GM23338 (cell line): ENCODE results near the gene SLC51A. TPM values are rescaled to one million over a fixed set of nuclear protein-coding genes. Genes with fewer than 3 reads are reported as not detected.

Experiments
- ATAC-seq: fragments of 200-7000 bp; cut with Tn5 transposase; 3 replicates; pipeline ENCODE4 v1.9.1; 2020
- DNase-seq: peaks from one replicate; pipeline ENCODE4 v3.0.0-alpha.2; 2015; ENCODE audit warnings: low spot score
- H2AFZ ChIP-seq: fragments of 200-600 bp; sonication (generic); 2 replicates; pipeline ENCODE4 v1.8.0; 2016; ENCODE audit warnings: antibody characterized with exemption, mild to moderate bottlenecking, moderate library complexity
- H3F3A ChIP-seq: fragments of 200-600 bp; sonication (generic); replicated peaks from 2 replicates; pipeline ENCODE4 v1.8.0; 2017; ENCODE audit warnings: antibody characterized with exemption, mixed run types, low read depth
- H3K27ac ChIP-seq: fragments of 200-600 bp; sonication (generic); 2 replicates; pipeline ENCODE4 v1.6.1; 2016; ENCODE audit warnings: low read depth
- H3K27me3 ChIP-seq: fragments of 200-600 bp; sonication (generic); 2 replicates; pipeline ENCODE4 v1.8.0; 2016; ENCODE audit warnings: mild to moderate bottlenecking, mixed run types, moderate library complexity; ENCODE audit not compliant: insufficient read depth
- H3K36me3 ChIP-seq: fragments of 200-600 bp; sonication (generic); 2 replicates; pipeline ENCODE4 v1.8.0; 2016; ENCODE audit warnings: mild to moderate bottlenecking; ENCODE audit not compliant: insufficient read depth
- H3K4me1 ChIP-seq: fragments of 200-600 bp; sonication (generic); 2 replicates; pipeline ENCODE4 v1.8.0; 2016; ENCODE audit warnings: mild to moderate bottlenecking, moderate library complexity; ENCODE audit not compliant: insufficient read depth
- H3K4me2 ChIP-seq: fragments of 200-600 bp; sonication (generic); 2 replicates; pipeline ENCODE4 v1.7.1; 2017; ENCODE audit warnings: mixed run types
- H3K4me3 ChIP-seq: fragments of 200-600 bp; sonication (generic); 2 replicates; pipeline ENCODE4 v1.6.1; 2016; ENCODE audit warnings: mixed run types
- H3K79me2 ChIP-seq: fragments of 200-600 bp; sonication (generic); replicated peaks from 2 replicates; pipeline ENCODE4 v1.8.0; 2017; ENCODE audit warnings: mild to moderate bottlenecking; ENCODE audit not compliant: insufficient read depth
- H3K9me2 ChIP-seq: fragments of 200-600 bp; sonication (generic); 2 replicates; pipeline ENCODE4 v1.8.0; 2017; ENCODE audit not compliant: insufficient read depth
- H4K20me1 ChIP-seq: fragments of 200-600 bp; sonication (generic); replicated peaks from 2 replicates; pipeline ENCODE4 v1.8.0; 2017; ENCODE audit warnings: mild to moderate bottlenecking; ENCODE audit not compliant: insufficient read depth
- H3K27ac Mint-ChIP-seq: 2 replicates; pipeline ENCODE4 v1.8.0; 2020; ENCODE audit warnings: inconsistent platforms, mild to moderate bottlenecking, moderate library complexity, mixed read lengths
- H3K27me3 Mint-ChIP-seq: 3 replicates; pipeline ENCODE4 v1.8.0; 2022; ENCODE audit warnings: low read depth, mild to moderate bottlenecking, moderate library complexity, mixed read lengths, inconsistent platforms; ENCODE audit not compliant: insufficient read depth, poor library complexity
- H3K36me3 Mint-ChIP-seq: 3 replicates; pipeline ENCODE4 v1.8.0; 2021; ENCODE audit warnings: low read depth, mild to moderate bottlenecking, inconsistent platforms, moderate library complexity, mixed read lengths
- H3K4me1 Mint-ChIP-seq: 3 replicates; pipeline ENCODE4 v1.8.0; 2020; ENCODE audit warnings: mild to moderate bottlenecking, inconsistent platforms, mixed read lengths
- H3K4me3 Mint-ChIP-seq: 3 replicates; pipeline ENCODE4 v1.8.0; 2021; ENCODE audit warnings: moderate library complexity, mild to moderate bottlenecking, inconsistent platforms, mixed read lengths
- H3K9me3 Mint-ChIP-seq: 3 replicates; pipeline ENCODE4 v1.8.0; 2020; ENCODE audit warnings: moderate library complexity, mild to moderate bottlenecking, inconsistent platforms, mixed read lengths
- CREB1 ChIP-seq: fragments of 250-450 bp; sonication (Bioruptor Pico); IDR thresholded peaks from 2 replicates; pipeline ENCODE4 v1.5.0; 2020; ENCODE audit warnings: low read depth, mild to moderate bottlenecking, moderate library complexity
- CTCF ChIP-seq, 2 experiments: fragments of 200-600 bp in 1 of 2; sonication (generic) in 1 of 2; conservative IDR thresholded peaks; 2 replicates each; pipeline versions ENCODE4 v1.5.1 to v1.6.1; 2016 to 2017; ENCODE audit warnings: antibody characterized with exemption in 2 of 2, low read depth in 2 of 2, mild to moderate bottlenecking in 2 of 2, moderate library complexity in 1 of 2
- ETS1 ChIP-seq: IDR thresholded peaks from 2 replicates; pipeline ENCODE4 v1.6.1; 2016; ENCODE audit warnings: antibody characterized with exemption
- EZH2phosphoT487 ChIP-seq: fragments of 200-600 bp; sonication (generic); IDR thresholded peaks from one replicate; pipeline ENCODE4 v1.8.1; 2018; ENCODE audit warnings: antibody characterized with exemption; ENCODE audit not compliant: unreplicated experiment
- JUNB ChIP-seq: IDR thresholded peaks from one replicate; pipeline ENCODE4 v1.6.1; 2016; ENCODE audit warnings: antibody characterized with exemption; ENCODE audit not compliant: unreplicated experiment
- NANOG ChIP-seq: IDR thresholded peaks from 2 replicates; pipeline ENCODE4 v1.6.1; 2016; ENCODE audit warnings: antibody characterized with exemption, borderline replicate concordance
- STAT1 ChIP-seq: IDR thresholded peaks from one replicate; pipeline ENCODE4 v1.6.1; 2016; ENCODE audit warnings: antibody characterized with exemption; ENCODE audit not compliant: unreplicated experiment
- ZNF114 ChIP-seq: fragments of 250-450 bp; sonication (Bioruptor Pico); IDR thresholded peaks from 2 replicates; pipeline ENCODE4 v1.5.0; 2020; ENCODE audit warnings: mild to moderate bottlenecking, moderate library complexity
- ZNF331 ChIP-seq: fragments of 250-450 bp; sonication (Bioruptor Pico); IDR thresholded peaks from 2 replicates; pipeline ENCODE4 v1.5.0; 2020; ENCODE audit warnings: low read depth, mild to moderate bottlenecking, moderate library complexity
- long read RNA-seq: library from polyadenylated mRNA; unstranded; transcript quantifications from one replicate; pipeline ENCODE4 v2.0.0, GENCODE V29; 2020; ENCODE audit not compliant: unreplicated experiment
- polyA plus RNA-seq: library from polyadenylated mRNA; unstranded; fragments of >200 nt; fragmentation: Nextera tagmentation; extraction: Ambion mirVana; gene quantifications from 2 replicates; pipeline ENCODE4 v1.2.1, GENCODE V29; 2016
- total RNA-seq: library from RNA; depleted of rRNA; stranded (reverse); fragments of >200 nt; shearing (Covaris generic); gene quantifications from 2 replicates; pipeline ENCODE4 v1.2.3, GENCODE V29; 2014; rRNA removed
- TF ChIP-seq, protein P1 (sequence below): IDR thresholded peaks from one replicate; pipeline ENCODE4 v1.6.1; 2018; ENCODE audit warnings: antibody characterized with exemption; ENCODE audit not compliant: unreplicated experiment
- TF ChIP-seq, protein P2 (sequence below): fragments of 250-450 bp; sonication (Bioruptor Pico); IDR thresholded peaks from 2 replicates; pipeline ENCODE4 v1.5.0; 2020; ENCODE audit warnings: mild to moderate bottlenecking, moderate library complexity

Gene SLC51A
- total RNA-seq (4.0 and 4.5 TPM in 2 replicates), polyA plus RNA-seq (6.7 and 7.1 TPM in 2 replicates)
- long read RNA-seq, partial matches to known transcripts: 1 of 4 reads
- long read RNA-seq, other reads (novel, unspliced or antisense): 2 of 4 reads

- H3K9me2 ChIP-seq: no peaks in the 10 kb centered on the region
- H3K4me3 ChIP-seq: peak within 1 kb of the TSS; percentile 60
- H3K4me3 Mint-ChIP-seq: peak within 1 kb of the TSS; percentile 75
- no peak within 1 kb of the TSS for H3K27ac ChIP-seq
- TF ChIP-seq ZNF114 (CRISPR knock-in tag) (no peak), JUNB (no peak), ETS1 (no peak), STAT1 (no peak), EZH2phosphoT487 (no peak), CTCF (conservative IDR thresholded peaks at IDR 0.05; ENCODE audit: low read depth in 2 of 2) (no peak), NANOG (no peak), CREB1 (no peak), ZNF331 (no peak)
- TF ChIP-seq, protein P1, sequence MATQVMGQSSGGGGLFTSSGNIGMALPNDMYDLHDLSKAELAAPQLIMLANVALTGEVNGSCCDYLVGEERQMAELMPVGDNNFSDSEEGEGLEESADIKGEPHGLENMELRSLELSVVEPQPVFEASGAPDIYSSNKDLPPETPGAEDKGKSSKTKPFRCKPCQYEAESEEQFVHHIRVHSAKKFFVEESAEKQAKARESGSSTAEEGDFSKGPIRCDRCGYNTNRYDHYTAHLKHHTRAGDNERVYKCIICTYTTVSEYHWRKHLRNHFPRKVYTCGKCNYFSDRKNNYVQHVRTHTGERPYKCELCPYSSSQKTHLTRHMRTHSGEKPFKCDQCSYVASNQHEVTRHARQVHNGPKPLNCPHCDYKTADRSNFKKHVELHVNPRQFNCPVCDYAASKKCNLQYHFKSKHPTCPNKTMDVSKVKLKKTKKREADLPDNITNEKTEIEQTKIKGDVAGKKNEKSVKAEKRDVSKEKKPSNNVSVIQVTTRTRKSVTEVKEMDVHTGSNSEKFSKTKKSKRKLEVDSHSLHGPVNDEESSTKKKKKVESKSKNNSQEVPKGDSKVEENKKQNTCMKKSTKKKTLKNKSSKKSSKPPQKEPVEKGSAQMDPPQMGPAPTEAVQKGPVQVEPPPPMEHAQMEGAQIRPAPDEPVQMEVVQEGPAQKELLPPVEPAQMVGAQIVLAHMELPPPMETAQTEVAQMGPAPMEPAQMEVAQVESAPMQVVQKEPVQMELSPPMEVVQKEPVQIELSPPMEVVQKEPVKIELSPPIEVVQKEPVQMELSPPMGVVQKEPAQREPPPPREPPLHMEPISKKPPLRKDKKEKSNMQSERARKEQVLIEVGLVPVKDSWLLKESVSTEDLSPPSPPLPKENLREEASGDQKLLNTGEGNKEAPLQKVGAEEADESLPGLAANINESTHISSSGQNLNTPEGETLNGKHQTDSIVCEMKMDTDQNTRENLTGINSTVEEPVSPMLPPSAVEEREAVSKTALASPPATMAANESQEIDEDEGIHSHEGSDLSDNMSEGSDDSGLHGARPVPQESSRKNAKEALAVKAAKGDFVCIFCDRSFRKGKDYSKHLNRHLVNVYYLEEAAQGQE: no peak
- TF ChIP-seq, protein P2, sequence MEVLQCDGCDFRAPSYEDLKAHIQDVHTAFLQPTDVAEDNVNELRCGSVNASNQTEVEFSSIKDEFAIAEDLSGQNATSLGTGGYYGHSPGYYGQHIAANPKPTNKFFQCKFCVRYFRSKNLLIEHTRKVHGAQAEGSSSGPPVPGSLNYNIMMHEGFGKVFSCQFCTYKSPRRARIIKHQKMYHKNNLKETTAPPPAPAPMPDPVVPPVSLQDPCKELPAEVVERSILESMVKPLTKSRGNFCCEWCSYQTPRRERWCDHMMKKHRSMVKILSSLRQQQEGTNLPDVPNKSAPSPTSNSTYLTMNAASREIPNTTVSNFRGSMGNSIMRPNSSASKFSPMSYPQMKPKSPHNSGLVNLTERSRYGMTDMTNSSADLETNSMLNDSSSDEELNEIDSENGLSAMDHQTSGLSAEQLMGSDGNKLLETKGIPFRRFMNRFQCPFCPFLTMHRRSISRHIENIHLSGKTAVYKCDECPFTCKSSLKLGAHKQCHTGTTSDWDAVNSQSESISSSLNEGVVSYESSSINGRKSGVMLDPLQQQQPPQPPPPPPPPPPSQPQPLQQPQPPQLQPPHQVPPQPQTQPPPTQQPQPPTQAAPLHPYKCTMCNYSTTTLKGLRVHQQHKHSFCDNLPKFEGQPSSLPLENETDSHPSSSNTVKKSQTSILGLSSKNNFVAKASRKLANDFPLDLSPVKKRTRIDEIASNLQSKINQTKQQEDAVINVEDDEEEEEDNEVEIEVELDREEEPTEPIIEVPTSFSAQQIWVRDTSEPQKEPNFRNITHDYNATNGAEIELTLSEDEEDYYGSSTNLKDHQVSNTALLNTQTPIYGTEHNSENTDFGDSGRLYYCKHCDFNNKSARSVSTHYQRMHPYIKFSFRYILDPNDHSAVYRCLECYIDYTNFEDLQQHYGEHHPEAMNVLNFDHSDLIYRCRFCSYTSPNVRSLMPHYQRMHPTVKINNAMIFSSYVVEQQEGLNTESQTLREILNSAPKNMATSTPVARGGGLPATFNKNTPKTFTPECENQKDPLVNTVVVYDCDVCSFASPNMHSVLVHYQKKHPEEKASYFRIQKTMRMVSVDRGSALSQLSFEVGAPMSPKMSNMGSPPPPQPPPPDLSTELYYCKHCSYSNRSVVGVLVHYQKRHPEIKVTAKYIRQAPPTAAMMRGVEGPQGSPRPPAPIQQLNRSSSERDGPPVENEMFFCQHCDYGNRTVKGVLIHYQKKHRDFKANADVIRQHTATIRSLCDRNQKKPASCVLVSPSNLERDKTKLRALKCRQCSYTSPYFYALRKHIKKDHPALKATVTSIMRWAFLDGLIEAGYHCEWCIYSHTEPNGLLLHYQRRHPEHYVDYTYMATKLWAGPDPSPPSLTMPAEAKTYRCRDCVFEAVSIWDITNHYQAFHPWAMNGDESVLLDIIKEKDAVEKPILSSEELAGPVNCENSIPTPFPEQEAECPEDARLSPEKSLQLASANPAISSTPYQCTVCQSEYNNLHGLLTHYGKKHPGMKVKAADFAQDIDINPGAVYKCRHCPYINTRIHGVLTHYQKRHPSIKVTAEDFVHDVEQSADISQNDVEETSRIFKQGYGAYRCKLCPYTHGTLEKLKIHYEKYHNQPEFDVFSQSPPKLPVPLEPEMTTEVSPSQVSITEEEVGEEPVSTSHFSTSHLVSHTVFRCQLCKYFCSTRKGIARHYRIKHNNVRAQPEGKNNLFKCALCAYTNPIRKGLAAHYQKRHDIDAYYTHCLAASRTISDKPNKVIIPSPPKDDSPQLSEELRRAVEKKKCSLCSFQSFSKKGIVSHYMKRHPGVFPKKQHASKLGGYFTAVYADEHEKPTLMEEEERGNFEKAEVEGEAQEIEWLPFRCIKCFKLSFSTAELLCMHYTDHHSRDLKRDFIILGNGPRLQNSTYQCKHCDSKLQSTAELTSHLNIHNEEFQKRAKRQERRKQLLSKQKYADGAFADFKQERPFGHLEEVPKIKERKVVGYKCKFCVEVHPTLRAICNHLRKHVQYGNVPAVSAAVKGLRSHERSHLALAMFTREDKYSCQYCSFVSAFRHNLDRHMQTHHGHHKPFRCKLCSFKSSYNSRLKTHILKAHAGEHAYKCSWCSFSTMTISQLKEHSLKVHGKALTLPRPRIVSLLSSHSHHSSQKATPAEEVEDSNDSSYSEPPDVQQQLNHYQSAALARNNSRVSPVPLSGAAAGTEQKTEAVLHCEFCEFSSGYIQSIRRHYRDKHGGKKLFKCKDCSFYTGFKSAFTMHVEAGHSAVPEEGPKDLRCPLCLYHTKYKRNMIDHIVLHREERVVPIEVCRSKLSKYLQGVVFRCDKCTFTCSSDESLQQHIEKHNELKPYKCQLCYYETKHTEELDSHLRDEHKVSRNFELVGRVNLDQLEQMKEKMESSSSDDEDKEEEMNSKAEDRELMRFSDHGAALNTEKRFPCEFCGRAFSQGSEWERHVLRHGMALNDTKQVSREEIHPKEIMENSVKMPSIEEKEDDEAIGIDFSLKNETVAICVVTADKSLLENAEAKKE (CRISPR knock-in tag): no peak
- peaks cover 9% of the 10 kb centered on the region; the same call in 1 of the 2 replicates for H3K4me1 ChIP-seq
- DNase-seq (peak; percentile 82), ATAC-seq (peak; percentile 84)
- H3K4me1 Mint-ChIP-seq: peaks cover 25% of the 10 kb centered on the region
- H3K36me3 ChIP-seq: no peaks in the 10 kb centered on the region; the same call in 1 of the 2 replicates
- H4K20me1 ChIP-seq: no peaks in the 10 kb centered on the region
- H3K9me3 Mint-ChIP-seq: no peaks in the 10 kb centered on the region; the same call in 2 of the 3 replicates
- H3K79me2 ChIP-seq: no peaks in the 10 kb centered on the region
- H3F3A ChIP-seq: peaks cover 10% of the 10 kb centered on the region; the same call in 1 of the 2 replicates
- peak within 1 kb of the TSS; percentile 98 for H2AFZ ChIP-seq
- H3K27ac Mint-ChIP-seq: no peak within 1 kb of the TSS; the same call in 1 of the 2 replicates
- H3K27me3 ChIP-seq: no peaks in the 10 kb centered on the region
- H3K36me3 Mint-ChIP-seq: no peaks in the 10 kb centered on the region
- peak within 1 kb of the TSS; percentile 89 for H3K4me2 ChIP-seq
- H3K27me3 Mint-ChIP-seq: peaks cover 18% of the 10 kb centered on the region
Observed at GRCh38 chr3:196216089-196216564, at the start of gene SLC51A. TSS of gene SLC51A (plus strand) at chr3:196216534. CDS start at chr3:196216713, 179 bp downstream.
